K562 (cell line): Measurements from ENCODE around the gene BCAS1.

Experiments
- CHD1 ChIP-seq: fragments of 200-600 bp; sonication (generic); IDR thresholded peaks from one replicate; pipeline ENCODE4 v1.6.1; 2012; ENCODE audit warnings: mild to moderate bottlenecking, moderate library complexity, low read length, inconsistent platforms
- CTCF ChIP-seq, 3 experiments: IDR thresholded peaks in 2 of 3; conservative IDR thresholded peaks in 1 of 3; 2 replicates each; pipeline ENCODE4 v1.5.1; 2011 to 2012; ENCODE audit warnings: low read length in 3 of 3, mild to moderate bottlenecking in 3 of 3, control low read depth in 2 of 3, improper control_type of control experiment in 1 of 3, inconsistent platforms in 1 of 3, low read depth in 1 of 3, mixed read lengths in 1 of 3, moderate library complexity in 1 of 3; ENCODE audit not compliant: insufficient read depth in 2 of 3
- FOXM1 ChIP-seq, 2 experiments: fragments of 450-650 bp in 1 of 2; sonication (generic) in 1 of 2; formaldehyde crosslinking in 1 of 2; IDR thresholded peaks; 2 replicates each; pipeline versions ENCODE4 v1.6.1 to v1.9.0; 2017 to 2022; ENCODE audit warnings: low read depth in 2 of 2, mild to moderate bottlenecking in 2 of 2, missing genetic modification reagents in 1 of 2, moderate library complexity in 1 of 2
- JUN ChIP-seq, 2 experiments: sonication (generic) in 1 of 2; formaldehyde crosslinking in 1 of 2; IDR thresholded peaks; 2 replicates each; pipeline versions ENCODE4 v1.6.1 to v1.8.0; 2012 to 2022; ENCODE audit warnings: borderline replicate concordance in 2 of 2, mild to moderate bottlenecking in 2 of 2, improper control_type of control experiment in 1 of 2, low read depth in 1 of 2, low read length in 1 of 2, missing genetic modification reagents in 1 of 2
- KDM4B ChIP-seq, 2 experiments: fragments of 450-650 bp in 1 of 2; sonication (generic) in 1 of 2; IDR thresholded peaks; 2 replicates each; pipeline ENCODE4 v1.6.1; 2016 to 2017; ENCODE audit warnings: borderline replicate concordance in 2 of 2, antibody characterized with exemption in 1 of 2, low read depth in 1 of 2, mild to moderate bottlenecking in 1 of 2
- MXI1 ChIP-seq: IDR thresholded peaks from 2 replicates; pipeline ENCODE4 v1.6.1; 2011; ENCODE audit warnings: low read depth, mild to moderate bottlenecking, improper control_type of control experiment, low read length
- TAF9B ChIP-seq: fragments of 450-650 bp; IDR thresholded peaks from 2 replicates; pipeline ENCODE4 v1.6.1; 2018; ENCODE audit warnings: mild to moderate bottlenecking; ENCODE audit not compliant: partially characterized antibody
- USF2 ChIP-seq: sonication (generic); formaldehyde crosslinking; IDR thresholded peaks from 2 replicates; pipeline ENCODE4 v1.5.0; 2020; ENCODE audit warnings: missing genetic modification reagents
- ZNF263 ChIP-seq: sonication (generic); formaldehyde crosslinking; IDR thresholded peaks from 2 replicates; pipeline ENCODE4 v1.8.0; 2022; ENCODE audit warnings: mild to moderate bottlenecking, missing genetic modification reagents, borderline replicate concordance
- TF ChIP-seq, protein P1 (sequence below): sonication (generic); formaldehyde crosslinking; IDR thresholded peaks from 2 replicates; pipeline ENCODE4 v1.8.1; 2023; ENCODE audit warnings: mild to moderate bottlenecking, missing genetic modification reagents

- no peak for TF ChIP-seq KDM4B (IDR thresholded peaks at IDR 0.05; ENCODE audit: borderline replicate concordance in 2 of 2, low read depth in 1 of 2)
- TF ChIP-seq, protein P1, sequence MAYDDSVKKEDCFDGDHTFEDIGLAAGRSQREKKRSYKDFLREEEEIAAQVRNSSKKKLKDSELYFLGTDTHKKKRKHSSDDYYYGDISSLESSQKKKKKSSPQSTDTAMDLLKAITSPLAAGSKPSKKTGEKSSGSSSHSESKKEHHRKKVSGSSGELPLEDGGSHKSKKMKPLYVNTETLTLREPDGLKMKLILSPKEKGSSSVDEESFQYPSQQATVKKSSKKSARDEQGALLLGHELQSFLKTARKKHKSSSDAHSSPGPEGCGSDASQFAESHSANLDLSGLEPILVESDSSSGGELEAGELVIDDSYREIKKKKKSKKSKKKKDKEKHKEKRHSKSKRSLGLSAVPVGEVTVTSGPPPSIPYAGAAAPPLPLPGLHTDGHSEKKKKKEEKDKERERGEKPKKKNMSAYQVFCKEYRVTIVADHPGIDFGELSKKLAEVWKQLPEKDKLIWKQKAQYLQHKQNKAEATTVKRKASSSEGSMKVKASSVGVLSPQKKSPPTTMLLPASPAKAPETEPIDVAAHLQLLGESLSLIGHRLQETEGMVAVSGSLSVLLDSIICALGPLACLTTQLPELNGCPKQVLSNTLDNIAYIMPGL (CRISPR knock-in tag), result no peak
- TF ChIP-seq MXI1, result no peak
- TF ChIP-seq CHD1, result no peak
- no peak for TF ChIP-seq CTCF (IDR thresholded peaks at IDR 0.05 in 2 of 3, conservative IDR thresholded peaks at IDR 0.05 in 1 of 3; ENCODE audit: insufficient read depth in 2 of 3, low read depth in 1 of 3, low read length in 3 of 3)
- no peak for TF ChIP-seq ZNF263 (CRISPR knock-in tag)
- no peak for TF ChIP-seq JUN (IDR thresholded peaks at IDR 0.05; ENCODE audit: borderline replicate concordance, low read depth, low read length)
- TF ChIP-seq JUN (CRISPR knock-in tag; IDR thresholded peaks at IDR 0.05; ENCODE audit: borderline replicate concordance), result no peak
- no peak for TF ChIP-seq TAF9B
- TF ChIP-seq FOXM1 (IDR thresholded peaks at IDR 0.05; ENCODE audit: low read depth), result no peak
- TF ChIP-seq FOXM1 (CRISPR knock-in tag; IDR thresholded peaks at IDR 0.05; ENCODE audit: low read depth), result no peak
- TF ChIP-seq USF2 (CRISPR knock-in tag), result no peak
Observed at GRCh38 chr20:53989401-53989800, 81.0 kb downstream of the BCAS1 start.
